Right lung (tissue), 5 donors: ENCODE data around the gene NCEH1. TPM values are rescaled to one million over a fixed set of nuclear protein-coding genes. Genes with fewer than 3 reads are reported as not detected.
"Not testable (repeated sequence)": the region's sequence is repeated elsewhere in the genome, so short reads cannot be mapped to it uniquely, and the experiment has no call there.

Experiments used
- DNase-seq, 2 donors: peaks; one replicate each; pipeline ENCODE4 v3.0.0-alpha.2; 2013
- polyA plus RNA-seq, 5 donors: library from polyadenylated mRNA; unstranded; fragments of 120-200 nt; gene quantifications; one replicate each; pipeline versions ENCODE4 v1.2.1 to v1.2.3, GENCODE V29; 2013; ENCODE audit warnings: inconsistent platforms in 1 of 5, low replicate concordance in 1 of 5; ENCODE audit not compliant: insufficient read length in 5 of 5, insufficient read depth in 1 of 5

The NCEH1 gene
- polyA plus RNA-seq, 5 donors = 2.7 to 3.7 (median 3.2) TPM

DNA sequence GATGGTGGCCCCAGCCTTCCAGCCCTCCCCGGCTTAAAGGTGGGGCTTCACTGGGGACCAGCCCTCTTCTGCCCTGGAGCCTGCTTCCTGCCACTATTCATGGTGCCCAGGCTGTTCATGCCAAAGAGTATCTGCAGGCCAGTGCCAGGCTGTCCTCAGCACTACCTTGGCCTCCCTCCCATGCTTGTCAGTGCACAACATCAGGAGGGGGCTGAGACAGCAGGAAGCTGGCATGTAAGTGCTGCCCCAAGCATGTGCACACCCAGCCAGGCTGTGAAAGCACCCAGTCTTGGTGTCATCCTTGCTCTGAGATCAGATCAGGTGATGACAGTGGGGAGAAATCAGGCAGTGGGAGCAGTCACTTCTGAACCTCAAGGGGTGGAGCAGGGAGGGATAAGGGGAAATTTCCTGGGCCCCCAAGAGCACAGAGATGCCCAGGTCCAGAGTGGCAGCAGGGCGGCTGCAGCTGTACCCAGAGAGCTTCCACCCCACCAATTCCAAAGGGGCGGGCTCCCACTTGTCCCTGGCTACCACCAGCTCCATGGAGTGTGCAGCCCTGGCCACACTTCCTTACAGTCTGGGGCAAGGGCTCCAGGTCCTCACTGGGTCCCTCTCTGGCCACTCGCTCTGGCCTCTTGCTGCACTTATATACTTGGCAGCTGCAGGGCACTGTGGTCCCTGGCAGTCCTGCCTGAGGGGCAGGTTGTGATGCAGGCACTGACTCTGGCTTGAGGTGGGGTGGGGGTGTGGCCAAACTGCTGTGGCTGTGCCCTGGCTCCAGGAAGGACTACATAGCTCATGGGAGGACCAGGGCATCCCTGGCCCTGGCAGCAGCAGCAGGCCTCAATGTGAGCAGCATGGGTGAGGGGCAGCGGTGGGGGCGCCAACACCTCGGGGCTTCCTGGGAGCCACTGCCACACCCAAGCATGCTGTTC, 96.3 kb downstream of the NCEH1 start:
- no peak for DNase-seq

DNA sequence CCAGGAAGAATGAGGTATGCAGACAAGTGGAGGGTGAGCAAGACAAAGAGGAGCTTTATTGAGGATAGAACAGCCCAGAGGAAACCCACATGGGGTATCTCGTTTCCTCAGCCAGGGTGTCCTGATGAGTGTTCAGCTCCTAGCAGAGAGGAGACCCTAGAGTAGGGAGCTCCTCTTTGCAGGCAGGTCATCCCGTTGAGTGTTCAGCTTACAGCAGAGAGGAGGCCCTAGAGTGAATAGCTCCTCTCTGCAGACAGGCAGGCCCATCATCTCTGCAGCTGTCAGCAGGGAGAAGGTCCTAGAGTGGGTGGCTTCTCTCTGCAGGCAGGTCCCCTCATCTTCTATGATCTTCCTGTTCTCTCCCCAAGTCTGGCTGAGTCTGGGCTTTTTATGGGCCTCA, 97.0 kb downstream of the NCEH1 start:
- DNase-seq = no peak

DNA sequence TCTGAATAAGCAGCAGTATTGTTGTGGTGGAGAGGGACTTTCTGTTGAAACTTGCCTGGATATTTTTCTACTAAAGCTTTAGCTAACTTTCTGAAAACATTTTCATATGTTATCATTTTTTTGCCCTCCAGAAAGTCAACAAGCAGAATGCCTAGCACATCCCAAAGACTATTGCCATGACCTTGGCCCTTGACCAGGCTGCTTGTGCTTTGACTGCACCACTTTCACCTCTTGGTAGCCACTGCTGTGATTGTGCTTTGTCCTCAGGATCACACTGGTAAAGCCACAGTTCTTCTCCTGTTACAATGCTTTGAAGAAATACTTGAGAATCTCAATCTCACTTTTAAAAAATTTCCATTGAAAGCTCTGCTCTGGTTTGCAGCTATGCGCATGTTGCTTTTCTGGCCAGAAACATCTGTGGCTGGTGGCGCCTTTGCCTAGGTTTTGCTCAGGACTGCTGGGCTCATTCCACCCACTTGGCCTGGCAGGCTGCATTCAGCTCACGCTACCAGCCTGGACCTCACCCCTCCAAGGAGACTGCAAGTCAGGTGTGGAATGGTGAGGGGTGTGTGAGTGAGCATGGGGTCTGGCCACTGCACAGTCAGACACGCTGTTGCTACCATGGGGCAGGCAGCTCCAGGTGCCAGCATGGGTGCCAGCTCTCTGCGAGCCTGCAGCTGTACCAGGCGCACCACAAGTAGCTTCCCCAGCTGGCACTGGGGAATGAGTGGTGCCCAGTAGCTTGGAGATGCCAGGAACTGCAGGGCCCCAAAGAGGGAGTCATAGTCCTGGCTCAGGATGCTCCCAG, 97.8 kb downstream of the NCEH1 start:
- DNase-seq = no peak

DNA sequence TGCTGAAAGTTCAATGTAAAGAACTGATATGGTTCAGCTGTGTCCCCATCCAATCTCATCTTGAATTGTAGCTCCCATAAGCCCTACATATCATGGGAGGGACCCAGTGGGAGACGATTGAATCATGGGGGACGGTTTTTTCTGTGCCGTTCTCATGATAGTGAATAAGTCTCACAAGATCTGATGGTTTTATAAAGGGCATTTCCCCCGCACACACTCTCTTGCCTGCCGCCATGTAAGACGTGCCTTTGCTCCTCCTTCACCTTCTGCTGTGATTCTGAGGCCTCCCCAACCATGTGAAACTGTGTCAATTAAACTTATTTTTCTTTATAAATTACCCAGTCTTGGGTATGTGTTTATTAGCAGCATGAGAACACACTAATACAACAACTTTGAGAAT, 101.1 kb downstream of the NCEH1 start:
- no peak for DNase-seq

DNA sequence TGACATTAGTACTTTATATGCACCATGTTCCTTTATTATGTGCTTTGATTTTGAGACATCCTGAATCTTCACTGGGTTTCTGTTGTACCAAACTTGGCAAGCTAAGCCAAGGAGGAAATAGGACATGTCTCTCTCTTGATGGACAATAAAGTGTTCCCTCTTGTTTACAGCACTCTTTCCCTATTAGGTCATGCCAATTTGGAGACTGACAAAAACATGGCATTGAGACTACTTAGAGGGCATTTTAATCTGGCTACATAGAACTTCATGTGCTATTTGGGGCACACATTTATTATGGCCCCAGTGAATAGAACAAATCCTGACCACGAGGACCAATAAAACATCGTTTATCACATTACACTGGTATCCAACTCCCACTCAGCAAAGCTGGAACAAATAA, 102.3 kb downstream of the NCEH1 start:
- DNase-seq = no peak

DNA sequence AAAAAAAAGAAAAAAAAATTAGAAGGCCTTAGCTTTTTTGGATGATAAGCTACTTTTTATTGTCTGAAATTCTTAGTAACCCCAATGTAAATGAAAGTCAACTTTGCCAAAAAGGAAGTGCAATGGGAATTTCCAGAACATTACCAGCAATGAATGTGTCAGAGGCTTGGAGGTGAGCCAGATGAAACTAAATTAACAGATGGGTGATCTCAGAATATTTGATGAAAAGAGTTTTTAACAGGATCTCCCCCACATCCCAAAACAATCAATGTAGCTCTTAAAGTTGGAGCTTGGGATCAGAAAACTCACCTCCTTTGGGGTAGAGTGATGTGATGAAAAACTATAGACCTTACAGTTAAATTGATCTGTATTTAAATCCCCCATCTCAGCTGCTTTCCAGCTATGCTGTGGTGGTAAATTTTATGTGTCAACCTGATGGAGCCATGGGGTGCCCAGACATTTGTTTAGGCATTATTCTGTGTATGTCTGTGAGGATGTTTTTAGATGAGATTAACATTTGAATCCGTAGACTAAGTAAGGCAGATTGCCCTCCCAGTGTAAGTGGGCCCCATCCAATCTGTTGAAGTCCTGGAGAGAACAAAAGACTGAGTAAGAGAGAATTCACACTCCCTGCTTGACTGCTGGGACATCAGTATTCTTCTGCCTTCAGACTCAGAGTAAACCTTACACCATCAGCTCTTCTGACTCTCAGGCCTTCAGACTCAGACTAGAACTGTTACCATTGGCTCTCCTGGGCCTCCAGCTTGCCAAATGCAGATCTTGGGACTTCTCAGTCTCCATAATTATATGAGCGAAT, 103.4 kb downstream of the NCEH1 start:
- no peak for DNase-seq

DNA sequence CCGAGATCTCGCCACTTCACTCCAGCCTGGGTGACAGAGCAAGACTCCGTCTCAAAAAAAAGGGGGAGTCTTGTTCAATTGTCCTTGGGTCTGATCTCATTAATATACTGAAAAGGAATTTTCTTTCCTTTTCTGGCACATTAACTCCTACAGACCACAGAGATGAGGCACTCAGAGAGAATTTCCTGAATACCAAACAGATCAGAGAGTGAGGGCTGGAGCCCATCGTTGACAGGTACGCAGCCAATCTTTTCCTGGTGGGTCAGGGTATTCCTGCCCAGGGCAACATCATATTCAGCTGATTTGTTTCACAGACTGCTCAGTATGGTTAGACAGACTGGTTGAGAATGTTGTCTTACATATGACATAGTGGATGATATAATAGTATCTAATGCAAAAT, 104.8 kb downstream of the NCEH1 start:
- DNase-seq = no peak

DNA sequence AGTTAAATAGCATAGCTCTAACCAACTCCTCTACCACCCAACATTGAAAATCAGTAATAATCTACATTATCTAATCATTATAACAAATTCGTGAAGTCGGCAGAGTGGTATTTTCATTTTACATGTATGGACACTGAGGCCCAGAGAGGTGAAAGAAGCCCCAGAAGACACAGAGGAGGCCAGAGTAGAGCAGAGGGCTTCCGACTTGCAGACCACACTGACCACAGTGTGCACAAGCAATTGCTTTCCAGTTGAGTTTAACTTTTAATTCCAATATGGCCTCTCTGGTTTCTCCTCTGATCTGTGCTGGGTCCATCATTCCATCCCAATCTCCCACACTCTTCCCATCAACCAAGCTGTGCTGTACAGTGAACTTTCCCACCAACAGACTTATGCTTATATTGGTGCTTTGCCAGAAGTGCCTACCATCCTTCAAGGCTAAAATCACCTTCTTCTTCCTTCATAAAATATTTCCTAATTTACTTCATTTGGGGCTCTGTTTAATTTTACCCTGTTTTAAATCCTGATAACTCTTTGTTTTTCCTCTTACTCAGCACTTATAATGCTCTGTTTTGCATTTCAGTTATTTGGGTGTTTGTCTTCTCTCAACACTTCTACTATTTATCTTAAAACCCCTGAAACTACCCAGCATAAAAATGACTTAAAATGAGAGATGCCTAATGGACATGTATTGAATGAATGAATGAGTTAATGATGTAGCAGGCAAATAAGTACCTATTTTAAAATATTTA, 105.8 kb downstream of the NCEH1 start:
- DNase-seq = no peak

DNA sequence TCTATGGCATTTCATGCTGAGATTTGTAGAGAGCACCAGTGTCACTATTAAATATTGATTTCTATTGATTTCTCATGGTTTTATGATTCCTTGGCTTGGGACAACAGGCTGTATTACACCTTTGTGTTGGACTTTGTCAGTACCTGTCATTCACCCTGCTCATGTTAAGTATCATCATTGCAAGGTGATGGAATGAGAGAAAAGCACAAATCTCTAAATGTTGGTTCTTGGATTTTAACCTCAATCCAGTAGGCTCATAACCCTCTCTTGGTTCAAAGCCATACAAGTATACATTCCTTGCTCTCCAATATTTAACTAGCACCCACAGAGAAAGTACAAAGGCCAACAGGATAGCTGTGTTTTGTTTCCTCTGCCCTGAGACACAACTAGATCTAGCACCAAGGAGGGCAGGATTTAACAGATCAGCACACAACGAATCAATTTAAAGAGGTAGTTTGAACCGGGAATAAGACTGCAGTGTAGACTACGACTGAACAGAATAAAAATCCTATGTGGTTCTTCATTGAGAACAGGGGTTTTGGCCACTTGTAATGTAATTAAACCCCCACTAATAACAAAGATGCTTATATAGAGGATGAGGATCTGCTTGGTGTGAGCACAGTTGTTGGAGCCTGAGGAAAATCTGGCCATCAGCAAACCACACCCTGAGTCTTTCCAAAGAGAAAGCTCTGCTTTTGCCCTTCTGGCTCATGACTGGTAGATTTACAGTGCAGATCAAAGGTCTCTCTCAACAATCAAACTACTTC, 109.6 kb downstream of the NCEH1 start:
- DNase-seq = no peak

DNA sequence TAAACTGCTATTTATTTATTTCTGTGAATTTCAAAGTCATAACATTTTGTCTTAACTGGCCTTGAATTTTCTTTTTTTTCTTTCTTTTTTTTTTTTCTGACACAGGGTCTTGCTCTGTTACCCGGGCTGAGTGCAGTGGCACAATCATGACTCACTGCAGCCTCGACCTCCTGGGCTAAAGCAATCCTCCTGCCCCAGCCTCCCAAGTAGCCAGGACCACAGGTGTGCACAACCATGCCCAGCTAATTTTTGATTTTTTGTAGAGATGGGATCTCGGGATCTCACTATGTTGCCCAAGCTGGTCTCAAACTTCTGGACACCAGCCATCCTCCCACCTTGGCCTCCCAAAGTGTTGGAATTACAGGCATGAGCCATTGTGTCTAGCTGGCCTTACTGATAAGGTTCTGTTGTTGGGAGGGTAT, 110.2 kb downstream of the NCEH1 start:
- DNase-seq = no peak

DNA sequence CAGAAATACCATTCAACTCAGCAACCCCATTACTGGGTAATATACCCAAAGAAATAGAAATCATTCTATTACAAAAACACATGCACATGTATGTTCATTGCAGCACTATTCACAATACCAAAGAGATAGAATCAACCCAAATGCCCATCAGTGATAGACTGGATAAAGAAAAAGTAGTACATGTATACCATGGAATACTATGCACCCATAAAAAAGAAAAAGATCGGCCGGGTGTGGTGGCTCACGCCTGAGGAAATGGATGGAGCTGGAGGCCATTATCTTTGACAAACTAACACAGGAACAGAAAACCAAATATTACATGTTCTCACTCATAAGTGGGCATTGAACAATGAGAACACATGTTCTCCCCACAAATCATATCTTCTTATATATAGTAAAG, 112.0 kb downstream of the NCEH1 start:
- no peak for DNase-seq

DNA sequence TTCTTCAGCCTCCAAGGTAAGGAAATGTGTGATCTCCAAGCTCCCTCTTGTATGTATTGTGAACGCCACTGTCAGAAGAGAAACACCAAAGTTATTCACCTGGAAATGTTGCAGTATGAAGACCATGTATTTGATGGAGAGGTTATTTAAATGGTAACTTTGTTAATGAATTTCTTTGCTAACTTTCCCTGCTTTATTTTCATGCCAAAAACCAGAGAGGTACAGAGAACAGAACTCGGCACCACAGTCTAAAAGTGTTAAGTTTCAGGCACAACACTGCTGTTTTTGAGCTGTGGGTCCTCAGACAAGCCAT, 114.5 kb downstream of the NCEH1 start:
- no peak for DNase-seq

DNA sequence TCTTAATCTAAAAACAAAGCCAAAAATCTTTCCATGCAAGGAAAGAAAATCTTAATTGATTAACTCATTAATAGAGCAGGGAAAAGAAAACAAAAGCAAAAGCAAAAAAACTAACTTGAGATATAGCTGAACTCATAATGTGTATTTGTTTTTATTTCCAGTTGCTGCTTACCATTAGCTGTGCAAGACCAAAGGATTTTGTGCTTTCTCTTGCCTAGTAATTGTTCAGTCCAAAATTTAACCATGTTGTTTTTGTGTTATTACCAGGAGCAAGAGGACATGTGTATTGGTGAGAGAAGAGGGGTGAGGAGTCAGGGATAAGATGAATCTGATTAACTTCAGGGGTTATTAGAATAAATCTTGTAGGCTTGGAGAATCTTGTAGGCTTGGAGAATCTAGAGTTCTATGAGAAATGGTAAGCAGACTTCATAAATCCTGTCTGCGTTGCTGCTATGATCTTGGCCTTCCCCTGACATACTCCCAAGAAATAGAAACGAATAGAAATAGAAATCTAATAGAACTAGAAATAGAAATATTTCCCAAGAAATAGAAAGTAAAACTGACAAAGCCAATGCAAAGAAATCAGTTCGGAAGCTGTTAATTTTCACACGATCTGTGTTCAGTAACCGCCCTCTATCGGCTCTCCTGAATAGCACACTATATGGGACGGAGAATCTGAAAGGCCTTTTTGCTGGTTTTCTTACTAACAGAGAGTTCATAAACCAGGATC, 115.0 kb downstream of the NCEH1 start:
- DNase-seq = no peak

DNA sequence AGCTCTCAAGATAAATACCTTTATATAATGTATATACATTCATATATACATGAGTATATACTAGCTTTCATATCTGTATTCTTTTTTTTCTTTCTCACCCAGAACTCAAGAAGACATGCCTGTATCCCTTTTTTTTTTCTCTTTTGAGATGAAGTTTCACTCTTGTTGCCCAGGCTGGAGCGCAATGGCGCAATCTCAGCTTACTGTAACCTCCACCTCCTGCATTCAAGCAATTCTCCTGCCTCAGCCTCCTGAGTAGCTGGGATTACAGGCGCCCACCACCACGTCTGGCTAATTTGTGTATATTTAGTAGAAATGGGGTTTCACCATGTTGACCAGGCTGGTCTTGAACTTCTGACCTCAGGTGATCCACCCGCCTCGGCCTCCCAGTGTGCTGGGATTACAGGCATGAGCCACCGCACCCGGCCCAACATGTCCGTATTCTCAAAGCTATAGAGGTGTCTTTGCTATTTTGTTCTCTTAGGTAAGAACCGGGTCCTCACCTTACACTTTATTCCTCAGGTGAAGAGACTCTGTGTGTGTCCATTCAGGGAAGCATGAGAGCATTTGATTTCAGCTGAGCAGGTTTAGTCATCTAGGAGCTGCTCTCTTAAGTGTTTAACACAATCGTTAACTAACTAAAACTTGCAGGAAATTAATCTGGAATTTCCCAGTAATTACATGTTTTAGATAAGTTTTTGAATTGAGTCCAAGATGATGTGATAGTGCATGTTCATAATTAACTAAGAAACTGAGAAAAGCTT, 115.8 kb downstream of the NCEH1 start:
- DNase-seq = not testable (repeated sequence)

DNA sequence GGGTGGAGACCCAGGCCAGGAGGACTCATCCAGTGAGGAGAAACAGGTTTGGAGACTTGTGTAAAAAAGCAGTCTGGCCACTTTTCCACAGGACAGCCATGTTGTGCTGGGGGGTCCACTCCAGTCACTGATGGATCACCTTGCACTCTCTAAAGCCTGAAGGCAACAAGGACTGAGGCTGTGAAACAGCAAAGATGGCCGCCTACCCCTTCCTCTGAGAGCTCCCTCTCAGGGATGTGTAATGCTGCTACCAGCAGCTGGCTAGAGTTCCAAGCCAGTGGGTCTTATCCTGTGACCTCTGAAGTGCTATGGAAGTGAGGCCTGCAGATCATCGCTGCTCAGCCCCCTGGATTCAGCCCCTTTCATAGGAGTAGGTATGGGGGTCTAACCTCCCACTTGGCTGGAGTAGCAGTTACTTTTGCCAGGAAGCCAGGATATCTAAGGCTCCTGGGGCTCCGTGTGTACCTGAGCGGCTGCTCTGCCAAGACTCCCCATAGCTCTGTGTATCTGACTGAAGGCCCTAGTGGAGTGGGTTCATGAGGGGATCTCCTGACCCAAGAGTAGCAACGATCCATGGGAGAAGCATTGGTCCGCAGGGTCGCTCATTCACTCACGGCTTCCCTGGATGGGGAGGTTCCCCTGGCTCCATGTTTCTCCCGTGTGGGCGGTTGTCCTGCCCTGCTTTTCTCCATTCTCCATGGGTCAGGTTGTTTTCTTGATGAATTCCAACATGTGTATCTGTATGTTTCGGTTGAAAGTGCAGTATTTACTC, 117.8 kb downstream of the NCEH1 start:
- no peak for DNase-seq

DNA sequence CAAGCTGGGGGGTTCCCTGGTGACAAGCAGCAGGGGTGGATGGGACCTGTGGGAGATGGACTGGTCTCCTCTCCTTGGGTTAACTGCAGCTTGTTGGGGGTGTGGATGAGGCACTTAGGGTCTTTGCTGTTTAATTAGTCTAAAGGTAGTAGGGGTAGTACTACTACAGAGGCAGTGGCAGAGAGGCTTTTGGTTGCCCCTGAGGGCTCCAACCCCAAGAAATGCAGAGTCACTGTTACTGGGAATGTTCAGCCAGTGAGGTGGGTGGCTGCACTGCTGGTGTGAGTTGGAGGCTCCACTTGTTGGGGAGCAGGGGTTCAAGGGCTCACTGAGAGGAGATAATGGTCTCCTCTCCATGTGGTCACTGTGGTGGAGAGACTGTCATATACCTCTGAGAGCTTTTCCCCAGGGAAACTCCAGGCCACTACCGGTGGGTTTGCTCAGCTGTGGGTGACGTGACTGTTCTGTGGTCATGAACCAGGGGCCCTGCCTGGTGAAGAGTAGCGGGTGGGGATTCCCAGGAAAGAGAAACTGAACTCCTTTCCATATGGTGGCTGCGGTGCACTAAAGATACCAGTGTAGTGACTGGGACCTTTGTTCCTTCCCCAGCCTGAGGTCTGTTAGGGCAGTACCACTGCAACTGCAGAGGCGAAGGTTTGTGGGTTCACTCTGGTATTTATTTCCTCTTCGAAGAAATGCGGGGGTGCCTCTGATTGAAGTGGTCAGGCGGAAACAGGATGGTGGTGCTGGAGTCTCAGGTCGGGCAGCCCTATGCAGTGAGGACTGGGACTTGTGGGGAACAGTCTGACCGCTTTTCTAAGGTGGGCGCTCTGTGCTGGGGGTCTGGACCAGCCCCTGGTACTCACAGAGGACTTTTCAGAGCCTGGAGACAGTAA, 118.7 kb downstream of the NCEH1 start:
- DNase-seq = no peak

DNA sequence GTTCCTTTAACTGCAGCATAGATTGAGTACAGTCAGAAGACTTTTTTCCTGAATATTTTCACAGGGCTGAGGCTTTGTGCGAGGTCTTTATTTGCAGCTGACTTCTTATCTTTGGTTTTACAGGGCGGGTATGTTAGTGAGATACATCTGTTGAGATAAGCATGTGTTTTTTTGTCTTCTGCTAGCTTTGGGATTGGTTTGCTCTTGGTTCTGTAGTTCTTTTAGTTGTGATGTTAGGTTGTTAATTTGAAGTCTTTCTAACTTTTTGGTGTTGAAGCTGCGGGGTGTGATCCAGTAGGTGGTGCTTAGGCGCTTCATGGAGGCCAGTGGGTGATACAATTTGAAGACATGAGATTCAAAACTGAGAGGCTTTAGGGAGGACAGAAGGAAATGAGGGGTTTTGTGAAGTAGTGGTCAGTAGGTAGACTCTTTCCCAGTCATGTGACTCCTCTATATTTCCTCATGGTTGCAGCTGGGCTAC, 119.7 kb downstream of the NCEH1 start:
- DNase-seq = no peak
